ENCODE results near the gene VAPA.

VAPA gene

DNA sequence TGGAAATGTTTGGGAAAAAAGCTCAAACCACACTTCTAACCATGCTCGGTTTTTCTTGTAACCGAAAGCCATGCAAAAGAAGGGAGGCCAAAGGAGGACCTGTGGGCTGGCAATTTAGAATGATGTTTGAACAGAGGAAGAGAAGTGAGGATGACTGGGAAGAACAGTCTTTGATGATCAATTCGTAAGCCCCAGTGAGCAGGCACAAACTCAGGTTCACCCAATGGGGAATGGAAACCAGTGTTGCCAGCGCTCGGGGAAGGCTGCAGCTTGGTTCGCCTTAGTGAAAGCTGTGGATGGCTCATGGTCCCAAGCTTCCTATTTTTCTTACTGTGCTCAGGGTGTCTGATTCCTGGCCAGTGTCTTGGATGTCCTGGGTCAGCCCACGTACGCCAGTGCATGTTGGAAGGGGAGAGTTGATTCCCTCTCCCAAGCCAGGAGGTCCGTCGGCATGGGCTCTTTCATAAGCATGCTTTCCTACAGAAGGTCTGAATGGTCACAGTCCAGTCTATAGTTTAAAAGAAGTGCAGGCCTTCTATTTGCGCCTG is 79.2 kb downstream of the VAPA start:
- H3K27ac ChIP-seq (ENCODE audit: low read depth, low read length) = no peak overlapping the region
- H3K23ac ChIP-seq (ENCODE audit: low read length) = no peak overlapping the region
- H3K4me3 ChIP-seq (ENCODE audit: low read depth, low read length) = no peak overlapping the region
- no peak overlapping the region for H4K12ac ChIP-seq (ENCODE audit: low read depth, low read length)
- no peak overlapping the region for H2BK120ac ChIP-seq (ENCODE audit: insufficient read depth, low read length, poor library complexity)
- no peak overlapping the region for H2AK5ac ChIP-seq (ENCODE audit: low read length)
- no peak overlapping the region for H2BK12ac ChIP-seq (ENCODE audit: low read length)
- H3K4me1 ChIP-seq (ENCODE audit: control insufficient read depth in 1 of 2, insufficient read depth in 2 of 2, low read length in 2 of 2) = peaks cover 0 to 5% of the 10 kb centered on the region in 2 experiments
- no peaks in the 10 kb centered on the region for H3K79me1 ChIP-seq (ENCODE audit: low read length)
- H2BK5ac ChIP-seq (ENCODE audit: low read depth, low read length, poor library complexity) = no peak overlapping the region
- no peak overlapping the region for H2AFZ ChIP-seq (ENCODE audit: insufficient read depth, low read length, poor library complexity)
- H3K14ac ChIP-seq (ENCODE audit: low read length) = no peak overlapping the region
- no CpG with 5 or more reads among the region's 11 CpGs for WGBS (ENCODE audit: extremely low coverage, insufficient coverage, insufficient read length)
- no peak overlapping the region for H3K9ac ChIP-seq (ENCODE audit: low read length)
- no peaks in the 10 kb centered on the region for H3K27me3 ChIP-seq (ENCODE audit: insufficient read depth, low read length)
- H3K79me2 ChIP-seq (ENCODE audit: control insufficient read depth, insufficient read depth, low read length, poor library complexity) = no peaks in the 10 kb centered on the region
- no peak for DNase-seq
- no peak overlapping the region for H3K4me2 ChIP-seq (ENCODE audit: low read length)
- H4K91ac ChIP-seq (ENCODE audit: low read depth, low read length) = no peak overlapping the region
- no peak overlapping the region for H3K18ac ChIP-seq (ENCODE audit: low read length)
- peaks cover 8% of the 10 kb centered on the region for H3K9me3 ChIP-seq (ENCODE audit: insufficient read depth, low read depth, low read length)
- no peak overlapping the region for H4K8ac ChIP-seq (ENCODE audit: low read depth, low read length)
- no peak overlapping the region for H3K4ac ChIP-seq (ENCODE audit: low read depth, low read length)
- H3K36me3 ChIP-seq (ENCODE audit: control insufficient read depth in 1 of 2, insufficient read depth in 2 of 2, low read length in 2 of 2) = no peaks in the 10 kb centered on the region

DNA sequence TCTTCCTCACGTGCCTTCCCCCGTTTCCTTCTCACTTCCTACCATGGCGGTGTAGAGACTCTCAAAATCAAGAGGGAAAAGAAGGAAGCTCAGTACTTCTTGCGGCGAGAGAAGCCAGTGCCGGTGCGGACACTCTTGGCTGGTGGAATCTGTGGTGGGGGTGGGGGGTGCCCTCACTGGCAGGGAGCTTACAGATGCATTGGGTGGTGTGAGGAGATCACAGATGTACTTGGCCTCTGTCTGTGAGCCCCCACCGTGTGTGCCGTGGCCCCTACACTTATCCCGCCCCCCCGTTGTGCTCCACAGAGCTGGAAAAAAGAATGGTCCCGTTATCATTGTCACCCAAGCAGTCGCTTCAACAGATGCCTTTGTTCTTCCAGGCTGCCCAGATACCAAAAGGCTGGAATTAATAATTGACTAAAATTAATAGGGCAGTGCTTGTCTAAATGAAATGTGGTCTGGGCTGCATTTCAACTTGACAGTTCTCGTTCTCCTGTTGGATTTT is 79.8 kb downstream of the VAPA start:
- no peak for DNase-seq
- Histone ChIP-seq H3K27me3 (ENCODE audit: insufficient read depth, low read length) (no peaks in the 10 kb centered on the region), H3K79me1 (ENCODE audit: low read length) (no peaks in the 10 kb centered on the region), H3K4me1 (ENCODE audit: control insufficient read depth in 1 of 2, insufficient read depth in 2 of 2, low read length in 2 of 2) (peaks cover 0 to 5% of the 10 kb centered on the region in 2 experiments), H2BK120ac (ENCODE audit: insufficient read depth, low read length, poor library complexity) (no peak overlapping the region), H2BK5ac (ENCODE audit: low read depth, low read length, poor library complexity) (no peak overlapping the region), H4K91ac (ENCODE audit: low read depth, low read length) (no peak overlapping the region), H3K18ac (ENCODE audit: low read length) (no peak overlapping the region), H2AK5ac (ENCODE audit: low read length) (no peak overlapping the region), H3K4me3 (ENCODE audit: low read depth, low read length) (no peak overlapping the region), H3K36me3 (ENCODE audit: control insufficient read depth in 1 of 2, insufficient read depth in 2 of 2, low read length in 2 of 2) (no peaks in the 10 kb centered on the region), H3K79me2 (ENCODE audit: control insufficient read depth, insufficient read depth, low read length, poor library complexity) (no peaks in the 10 kb centered on the region), H3K9ac (ENCODE audit: low read length) (no peak overlapping the region), H2BK12ac (ENCODE audit: low read length) (no peak overlapping the region), H3K9me3 (ENCODE audit: insufficient read depth, low read depth, low read length) (peaks cover 8% of the 10 kb centered on the region), H2AFZ (ENCODE audit: insufficient read depth, low read length, poor library complexity) (no peak overlapping the region), H3K27ac (ENCODE audit: low read depth, low read length) (no peak overlapping the region), H3K23ac (ENCODE audit: low read length) (no peak overlapping the region), H4K8ac (ENCODE audit: low read depth, low read length) (no peak overlapping the region), H3K4ac (ENCODE audit: low read depth, low read length) (no peak overlapping the region), H4K12ac (ENCODE audit: low read depth, low read length) (no peak overlapping the region), H3K4me2 (ENCODE audit: low read length) (no peak overlapping the region), H3K14ac (ENCODE audit: low read length) (no peak overlapping the region)
- no CpG with 5 or more reads among the region's 14 CpGs for WGBS (ENCODE audit: extremely low coverage, insufficient coverage, insufficient read length)

DNA sequence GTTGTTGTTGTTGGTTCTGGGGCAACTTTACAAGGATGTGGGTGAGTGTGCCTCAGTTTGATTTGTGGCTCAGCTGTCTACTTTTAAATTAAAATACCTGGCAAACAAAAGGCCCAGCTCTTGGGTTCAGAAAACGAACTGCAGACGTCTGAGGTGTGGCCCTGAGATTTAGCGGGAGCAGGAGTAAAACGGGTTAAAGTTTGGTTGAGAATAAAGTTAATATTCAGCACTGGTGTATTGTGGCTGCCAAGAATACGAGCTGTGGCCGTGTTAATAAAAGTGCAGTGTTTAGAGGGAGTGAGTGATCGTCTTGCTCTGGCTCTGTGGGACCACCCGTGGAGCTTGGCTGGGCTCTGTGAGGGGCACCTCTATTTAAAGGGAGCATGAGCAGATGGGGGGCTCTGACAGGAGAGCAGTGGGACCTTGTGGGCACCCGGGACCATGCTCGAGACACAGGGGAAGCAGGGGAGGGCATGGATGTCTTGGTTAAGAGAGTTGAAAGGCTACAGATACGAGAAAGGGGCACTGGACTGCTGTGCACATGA is 80.3 kb downstream of the VAPA start:
- H3K14ac ChIP-seq (ENCODE audit: low read length) = no peak overlapping the region
- H3K23ac ChIP-seq (ENCODE audit: low read length) = no peak overlapping the region
- no peak overlapping the region for H3K4me2 ChIP-seq (ENCODE audit: low read length)
- DNase-seq = no peak
- WGBS (ENCODE audit: extremely low coverage, insufficient coverage, insufficient read length) = no CpG with 5 or more reads among the region's 11 CpGs
- H3K4ac ChIP-seq (ENCODE audit: low read depth, low read length) = no peak overlapping the region
- H3K4me1 ChIP-seq (ENCODE audit: control insufficient read depth in 1 of 2, insufficient read depth in 2 of 2, low read length in 2 of 2) = peaks cover 0 to 5% of the 10 kb centered on the region in 2 experiments
- H2BK12ac ChIP-seq (ENCODE audit: low read length) = no peak overlapping the region
- no peak overlapping the region for H4K12ac ChIP-seq (ENCODE audit: low read depth, low read length)
- no peaks in the 10 kb centered on the region for H3K79me1 ChIP-seq (ENCODE audit: low read length)
- no peak overlapping the region for H4K91ac ChIP-seq (ENCODE audit: low read depth, low read length)
- no peak overlapping the region for H3K4me3 ChIP-seq (ENCODE audit: low read depth, low read length)
- peaks cover 8% of the 10 kb centered on the region for H3K9me3 ChIP-seq (ENCODE audit: insufficient read depth, low read depth, low read length)
- no peak overlapping the region for H2BK120ac ChIP-seq (ENCODE audit: insufficient read depth, low read length, poor library complexity)
- no peak overlapping the region for H2BK5ac ChIP-seq (ENCODE audit: low read depth, low read length, poor library complexity)
- H2AFZ ChIP-seq (ENCODE audit: insufficient read depth, low read length, poor library complexity) = no peak overlapping the region
- no peaks in the 10 kb centered on the region for H3K27me3 ChIP-seq (ENCODE audit: insufficient read depth, low read length)
- H4K8ac ChIP-seq (ENCODE audit: low read depth, low read length) = no peak overlapping the region
- no peak overlapping the region for H3K27ac ChIP-seq (ENCODE audit: low read depth, low read length)
- no peak overlapping the region for H2AK5ac ChIP-seq (ENCODE audit: low read length)
- H3K79me2 ChIP-seq (ENCODE audit: control insufficient read depth, insufficient read depth, low read length, poor library complexity) = no peaks in the 10 kb centered on the region
- no peak overlapping the region for H3K9ac ChIP-seq (ENCODE audit: low read length)
- no peaks in the 10 kb centered on the region for H3K36me3 ChIP-seq (ENCODE audit: control insufficient read depth in 1 of 2, insufficient read depth in 2 of 2, low read length in 2 of 2)
- H3K18ac ChIP-seq (ENCODE audit: low read length) = no peak overlapping the region

- no peak overlapping the region for H4K12ac ChIP-seq (ENCODE audit: low read depth, low read length)
- no peak overlapping the region for H2AFZ ChIP-seq (ENCODE audit: insufficient read depth, low read length, poor library complexity)
- no peak for DNase-seq
- no peak overlapping the region for H3K27ac ChIP-seq (ENCODE audit: low read depth, low read length)
- no peak overlapping the region for H3K18ac ChIP-seq (ENCODE audit: low read length)
- no peak overlapping the region for H3K23ac ChIP-seq (ENCODE audit: low read length)
- no peak overlapping the region for H3K4me2 ChIP-seq (ENCODE audit: low read length)
- H2AK5ac ChIP-seq (ENCODE audit: low read length) = no peak overlapping the region
- no peaks in the 10 kb centered on the region for H3K36me3 ChIP-seq (ENCODE audit: control insufficient read depth in 1 of 2, insufficient read depth in 2 of 2, low read length in 2 of 2)
- H3K79me2 ChIP-seq (ENCODE audit: control insufficient read depth, insufficient read depth, low read length, poor library complexity) = no peaks in the 10 kb centered on the region
- H4K91ac ChIP-seq (ENCODE audit: low read depth, low read length) = no peak overlapping the region
- H3K27me3 ChIP-seq (ENCODE audit: insufficient read depth, low read length) = no peaks in the 10 kb centered on the region
- H3K14ac ChIP-seq (ENCODE audit: low read length) = no peak overlapping the region
- no peak overlapping the region for H3K9ac ChIP-seq (ENCODE audit: low read length)
- H2BK5ac ChIP-seq (ENCODE audit: low read depth, low read length, poor library complexity) = no peak overlapping the region
- H3K4ac ChIP-seq (ENCODE audit: low read depth, low read length) = no peak overlapping the region
- no peak overlapping the region for H2BK12ac ChIP-seq (ENCODE audit: low read length)
- H3K4me1 ChIP-seq (ENCODE audit: control insufficient read depth in 1 of 2, insufficient read depth in 2 of 2, low read length in 2 of 2) = peaks cover 0 to 5% of the 10 kb centered on the region in 2 experiments
- H4K8ac ChIP-seq (ENCODE audit: low read depth, low read length) = no peak overlapping the region
- H3K4me3 ChIP-seq (ENCODE audit: low read depth, low read length) = no peak overlapping the region
- peaks cover 8% of the 10 kb centered on the region for H3K9me3 ChIP-seq (ENCODE audit: insufficient read depth, low read depth, low read length)
- H3K79me1 ChIP-seq (ENCODE audit: low read length) = no peaks in the 10 kb centered on the region
- H2BK120ac ChIP-seq (ENCODE audit: insufficient read depth, low read length, poor library complexity) = no peak overlapping the region
- WGBS (ENCODE audit: extremely low coverage, insufficient coverage, insufficient read length) = no CpG with 5 or more reads among the region's 6 CpGs
Observed at GRCh38 chr18:9994701-9995235, 81.0 kb downstream of the VAPA start.
